GM21786 (cell line): ENCODE results near the gene CNKSR3.
"Not testable (repeated sequence)": the region's sequence is repeated elsewhere in the genome, so short reads cannot be mapped to it uniquely, and the experiment has no call there.

Source experiments
- ATAC-seq: cut with Tn5 transposase; IDR thresholded peaks from one replicate; pipeline ENCODE4 v1.9.1; 2021; ENCODE audit not compliant: unreplicated experiment

Gene CNKSR3

GRCh38 chr6:154529957-154530356 is 19.5 kb upstream of the CNKSR3 start:
- no peak for ATAC-seq

GRCh38 chr6:154528310-154528915 is 17.9 kb upstream of the CNKSR3 start:
- ATAC-seq: no peak

- no peak for ATAC-seq
These were observed 16.5 kb upstream of the CNKSR3 start for GRCh38 chr6:154526996-154527395.

GRCh38 chr6:154522576-154522975 is 12.1 kb upstream of the CNKSR3 start:
- ATAC-seq: no peak

- ATAC-seq: no peak
These were observed 10.9 kb upstream of the CNKSR3 start for GRCh38 chr6:154521412-154521811.

- no peak for ATAC-seq
These were observed 9.8 kb upstream of the CNKSR3 start for GRCh38 chr6:154520280-154520679.

GRCh38 chr6:154518396-154518795 is 7.9 kb upstream of the CNKSR3 start:
- ATAC-seq: no peak

GRCh38 chr6:154516276-154516675 is 5.8 kb upstream of the CNKSR3 start:
- ATAC-seq: no peak

GRCh38 chr6:154515826-154516225 is 5.3 kb upstream of the CNKSR3 start:
- no peak for ATAC-seq

GRCh38 chr6:154515076-154515475 is 4.6 kb upstream of the CNKSR3 start:
- not testable (repeated sequence) for ATAC-seq

GRCh38 chr6:154514481-154514880 is 4.0 kb upstream of the CNKSR3 start:
- no peak for ATAC-seq

GRCh38 chr6:154513601-154514320 is 3.3 kb upstream of the CNKSR3 start:
- ATAC-seq: no peak

- no peak for ATAC-seq
These were observed 1.7 kb upstream of the CNKSR3 start for GRCh38 chr6:154512201-154512600.

GRCh38 chr6:154511791-154512190 is 1.3 kb upstream of the CNKSR3 start:
- no peak for ATAC-seq

GRCh38 chr6:154509421-154510143 is 903 bp downstream of the CNKSR3 start:
- peak; percentile 25 for ATAC-seq

- no peak for ATAC-seq
These were observed 1.7 kb downstream of the CNKSR3 start for GRCh38 chr6:154508573-154509375.

GRCh38 chr6:154506991-154507898 is 3.2 kb downstream of the CNKSR3 start:
- ATAC-seq: no peak

GRCh38 chr6:154506582-154506981 is 3.9 kb downstream of the CNKSR3 start:
- no peak for ATAC-seq

GRCh38 chr6:154506108-154506507 is 4.4 kb downstream of the CNKSR3 start:
- ATAC-seq: no peak

- no peak for ATAC-seq
These were observed 5.5 kb downstream of the CNKSR3 start for GRCh38 chr6:154504865-154505449.
